SK-MEL-5 (cell line): ENCODE data around the gene CT45A9. TPM values are rescaled to one million over a fixed set of nuclear protein-coding genes. Genes with fewer than 3 reads are reported as not detected.
"Not testable (repeated sequence)": the region's sequence is repeated elsewhere in the genome, so short reads cannot be mapped to it uniquely, and the experiment has no call there.

Experiments
- DNase-seq: peaks from one replicate; pipeline ENCODE4 v3.0.0-alpha.2; 2016; ENCODE audit warnings: low read depth, low spot score
- in situ Hi-C: cut with HindIII; loops from 2 replicates; pipeline ENCODE4 v1.10.0; 2016; ENCODE audit warnings: low sequenced_read_pairs, high pct_unique_total_duplicates, low pct_unique_long_range_greater_than_20kb
- polyA plus RNA-seq, 2 experiments: library from polyadenylated mRNA; depleted of rRNA; stranded (reverse); fragments of >200 nt; gene quantifications; 2 replicates each; pipeline ENCODE4 v1.2.3, GENCODE V29; 2015
- total RNA-seq: library from RNA; depleted of rRNA; stranded (reverse); fragments of >200 nt; shearing (Covaris generic); gene quantifications from 2 replicates; pipeline ENCODE4 v1.2.3, GENCODE V29; 2014; rRNA removed

The CT45A9 gene, protein sequence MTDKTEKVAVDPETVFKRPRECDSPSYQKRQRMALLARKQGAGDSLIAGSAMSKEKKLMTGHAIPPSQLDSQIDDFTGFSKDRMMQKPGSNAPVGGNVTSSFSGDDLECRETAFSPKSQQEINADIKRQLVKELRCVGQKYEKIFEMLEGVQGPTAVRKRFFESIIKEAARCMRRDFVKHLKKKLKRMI
- total RNA-seq = not detected in 2 replicates
- not detected in 2 replicates for polyA plus RNA-seq (2015; cell fraction: cytosol; rRNA removed)
- polyA plus RNA-seq (2015; cell fraction: nucleus; rRNA removed) = not detected in 2 replicates

DNA sequence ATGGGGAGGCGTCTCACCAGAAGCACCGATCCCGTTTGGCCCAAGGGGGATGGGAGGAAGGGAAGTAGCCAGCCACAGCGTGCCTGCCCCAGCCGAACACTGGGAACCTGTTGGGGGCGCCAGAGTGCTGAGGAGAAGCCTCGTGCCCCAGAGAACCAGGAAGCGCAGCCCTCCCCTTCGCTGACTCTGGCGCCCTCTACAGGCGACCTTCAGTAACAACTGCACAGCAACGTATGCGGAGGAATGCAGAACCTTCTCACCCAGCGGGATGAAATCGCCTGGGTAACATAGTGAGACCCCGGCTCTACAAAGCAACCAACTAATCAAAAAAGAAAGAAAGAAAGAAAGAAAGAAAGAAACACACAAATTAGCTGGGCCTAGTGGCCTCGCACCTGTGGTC lies at the start of gene CT45A9:
Gene CT45A9, minus strand, starts transcription at position 101 of the 400 bp plus-strand sequence. CDS start 3,751 bp downstream, outside the sequence.
- DNase-seq, in situ Hi-C loops: not testable (repeated sequence)

DNA sequence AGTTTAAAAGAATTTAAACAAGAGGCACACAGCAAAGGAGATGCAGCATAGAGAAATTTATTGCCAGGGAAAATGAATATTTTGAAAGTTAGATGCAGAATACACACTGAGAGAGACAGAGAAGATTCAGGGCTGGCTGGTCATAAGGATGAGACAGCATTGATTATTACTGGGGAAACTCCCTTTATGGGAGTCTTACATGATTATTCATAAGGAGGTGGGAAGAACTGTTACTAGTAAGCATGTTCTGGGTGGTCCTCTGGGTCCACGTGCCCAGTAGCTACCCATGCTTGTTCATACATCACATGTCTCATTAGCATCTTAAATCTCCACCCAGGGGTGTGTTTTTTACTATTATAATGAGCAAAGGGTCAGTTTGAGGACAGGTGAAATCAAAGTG lies 48.9 kb upstream of the CT45A9 start:
- DNase-seq, in situ Hi-C loops: not testable (repeated sequence)

DNA sequence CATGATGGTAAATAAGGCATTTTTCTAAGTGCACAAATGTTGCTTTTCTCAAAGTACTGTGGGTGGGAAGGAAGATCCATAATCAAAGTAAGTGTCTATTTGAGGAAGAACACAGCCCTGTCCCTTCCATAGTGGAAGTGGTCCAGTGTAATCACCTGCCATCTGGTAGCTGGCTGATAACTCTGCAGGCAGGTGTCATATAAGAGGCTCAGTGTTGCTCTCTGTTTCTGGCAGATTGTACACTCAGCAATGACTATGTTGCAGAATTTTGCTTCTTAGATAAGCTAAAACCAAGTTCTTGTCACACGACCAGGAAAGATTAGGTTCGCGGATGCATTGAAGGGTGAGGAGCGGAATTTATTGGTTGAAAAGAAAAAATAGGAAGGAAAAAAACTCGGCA lies 42.8 kb upstream of the CT45A9 start:
- DNase-seq = no peak
- in situ Hi-C loops = no loop called here

DNA sequence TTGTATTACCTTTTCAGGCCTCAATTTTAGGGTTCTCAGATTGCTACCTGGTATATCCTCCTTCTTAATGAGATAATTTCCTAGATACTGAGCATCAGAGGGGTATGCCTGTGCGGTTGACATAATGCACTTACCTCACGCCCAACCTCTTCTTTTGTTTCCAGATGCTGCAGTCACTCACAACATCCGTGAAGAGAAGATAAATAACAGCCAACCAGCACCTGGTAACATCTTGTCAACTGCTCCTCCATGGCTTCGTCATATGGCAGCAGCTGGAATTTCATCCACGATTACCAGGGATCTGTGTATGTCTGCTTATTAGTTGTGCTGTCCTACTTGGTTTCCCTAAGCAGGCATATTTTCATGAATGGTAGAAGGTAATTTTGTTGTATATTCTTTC lies 38.6 kb upstream of the CT45A9 start:
- in situ Hi-C loops = no loop called here
- DNase-seq = no peak

DNA sequence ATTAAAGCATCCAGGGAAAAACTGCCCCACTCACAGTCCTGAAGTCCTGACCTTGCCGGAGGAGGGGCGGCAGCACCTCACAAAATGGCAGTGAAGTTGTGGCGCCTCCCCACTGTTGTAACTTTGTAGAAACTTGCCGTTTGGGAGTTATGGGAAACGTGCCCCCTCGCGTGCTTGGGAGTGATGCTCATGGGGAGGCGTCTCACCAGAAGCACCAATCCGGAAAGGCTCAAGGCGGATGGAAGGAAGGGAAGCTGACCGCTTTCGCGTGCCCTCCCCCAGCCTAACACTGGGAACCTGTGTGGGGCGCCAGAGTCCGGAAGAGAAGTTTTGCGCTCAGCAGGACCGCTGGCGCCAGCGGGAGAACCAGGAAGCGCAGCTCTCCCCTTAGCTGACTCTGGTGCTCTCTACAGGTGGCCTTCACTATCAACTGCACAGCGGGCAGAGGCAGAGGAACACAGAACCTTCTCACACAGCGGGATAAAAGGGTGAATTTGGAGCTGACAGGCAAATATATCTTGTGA lies 21.7 kb upstream of the CT45A9 start, which contains the start of the genes CT45A10 and SAGE1:
Gene CT45A10, minus strand, starts transcription at position 151 of the 524 bp plus-strand sequence. CDS start 8,100 bp downstream, outside the sequence.
Gene SAGE1, plus strand, starts transcription at position 423 of the 524 bp plus-strand sequence. CDS start 2,527 bp downstream, outside the sequence.
- peak; percentile 87 for DNase-seq
- in situ Hi-C loops = no loop called here

DNA sequence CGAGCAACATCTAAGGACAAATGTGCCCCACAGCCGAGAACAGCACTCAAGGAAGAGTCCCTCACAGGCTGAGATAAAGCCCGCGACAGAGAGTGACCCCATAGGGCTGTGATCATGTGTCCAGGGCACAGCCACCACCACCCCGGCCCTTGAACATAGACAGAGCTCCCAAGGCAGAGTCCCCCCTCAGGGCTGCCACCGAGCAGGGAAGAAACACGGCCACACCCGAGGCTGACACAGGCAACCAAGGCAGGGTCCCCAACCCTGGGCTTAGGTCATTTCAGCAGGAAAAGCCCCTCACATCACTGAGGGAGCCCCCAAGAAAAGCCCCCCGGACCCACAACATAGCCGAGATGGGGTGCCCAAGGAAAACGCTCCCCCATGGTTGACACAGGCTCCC lies 21.2 kb upstream of the CT45A9 start:
- no peak for DNase-seq
- in situ Hi-C loops = no loop called here

DNA sequence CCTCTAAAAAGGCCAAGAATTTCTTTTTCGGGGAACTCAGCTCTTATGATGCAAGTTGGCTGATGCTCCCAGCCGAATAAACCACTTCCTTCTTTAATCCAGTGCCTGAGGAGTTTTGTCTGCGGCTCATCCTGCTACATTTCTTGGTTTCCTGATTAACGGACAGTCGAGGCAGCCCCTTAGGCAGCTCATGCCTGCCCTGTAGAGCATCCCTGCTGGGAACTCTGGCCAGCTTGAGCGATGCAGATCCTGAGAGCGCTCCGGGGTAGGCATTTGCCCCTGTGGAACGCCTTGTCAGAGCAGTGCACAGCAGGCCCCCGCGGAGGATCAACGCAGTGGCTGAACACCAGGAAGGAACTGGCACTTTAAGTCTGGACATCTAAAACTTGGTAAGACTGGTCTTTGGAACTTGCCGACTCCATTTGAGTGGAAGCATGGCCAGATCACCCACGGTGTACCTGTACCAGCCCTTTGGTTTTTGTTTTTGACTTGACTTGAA lies 18.5 kb upstream of the CT45A9 start:
- in situ Hi-C loops = no loop called here
- peak; percentile 19 for DNase-seq

DNA sequence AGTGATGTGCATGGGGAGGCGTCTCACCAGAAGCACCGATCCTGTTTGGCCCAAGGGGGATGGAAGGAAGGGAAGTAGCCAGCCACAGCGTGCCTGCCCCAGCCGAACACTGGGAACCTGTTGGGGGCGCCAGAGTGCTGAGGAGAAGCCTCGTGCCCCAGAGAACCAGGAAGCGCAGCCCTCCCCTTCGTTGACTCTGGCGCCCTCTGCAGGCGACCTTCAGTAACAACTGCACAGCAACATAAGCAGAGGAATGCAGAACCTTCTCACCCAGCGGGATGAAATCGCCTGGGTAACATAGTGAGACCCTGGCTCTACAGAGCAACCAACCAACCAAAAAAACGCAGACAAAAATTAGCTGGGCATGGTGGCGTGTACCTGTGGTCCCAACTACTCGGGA lies 17.4 kb upstream of the CT45A9 start:
- DNase-seq = peak; percentile 54
- in situ Hi-C loops = not testable (repeated sequence)

DNA sequence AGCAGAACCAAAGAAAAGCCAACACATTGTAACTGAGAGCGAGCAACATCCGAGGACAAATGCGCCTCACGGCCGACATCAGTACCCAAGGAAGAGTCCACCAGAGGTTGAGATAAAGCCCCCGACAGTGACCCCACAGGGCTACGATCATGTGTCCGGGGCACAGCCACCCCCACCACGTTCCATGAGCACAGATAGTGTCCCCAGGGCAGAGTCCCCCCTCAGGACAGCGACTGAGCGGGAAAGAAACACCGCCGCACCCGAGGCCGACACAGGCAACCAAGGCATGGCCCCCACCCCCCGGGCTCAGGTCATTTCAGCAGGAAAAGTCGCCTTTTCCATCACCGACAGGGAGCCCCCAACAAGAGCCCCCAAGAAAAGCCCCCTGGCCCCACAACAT lies 16.6 kb upstream of the CT45A9 start:
- in situ Hi-C loops, DNase-seq: not testable (repeated sequence)

DNA sequence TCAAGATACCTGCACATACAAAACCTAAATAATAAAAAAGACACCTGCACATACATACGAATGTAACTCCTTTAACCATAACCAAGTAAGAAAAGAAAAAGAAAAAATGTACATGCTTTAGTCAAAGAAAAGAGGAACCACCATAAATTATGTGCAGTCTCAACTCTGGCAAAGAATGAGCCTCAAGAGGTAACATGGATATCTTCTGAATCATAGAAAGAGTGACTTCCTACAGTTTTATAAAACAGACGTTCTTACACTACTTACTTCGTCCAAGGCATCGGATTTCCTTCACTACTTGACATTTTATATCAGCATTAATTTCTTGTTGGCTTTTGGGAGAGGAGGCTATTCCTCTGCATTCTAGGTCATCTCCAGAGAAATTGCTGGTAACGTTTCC lies 11.1 kb upstream of the CT45A9 start:
- in situ Hi-C loops, DNase-seq: not testable (repeated sequence)

DNA sequence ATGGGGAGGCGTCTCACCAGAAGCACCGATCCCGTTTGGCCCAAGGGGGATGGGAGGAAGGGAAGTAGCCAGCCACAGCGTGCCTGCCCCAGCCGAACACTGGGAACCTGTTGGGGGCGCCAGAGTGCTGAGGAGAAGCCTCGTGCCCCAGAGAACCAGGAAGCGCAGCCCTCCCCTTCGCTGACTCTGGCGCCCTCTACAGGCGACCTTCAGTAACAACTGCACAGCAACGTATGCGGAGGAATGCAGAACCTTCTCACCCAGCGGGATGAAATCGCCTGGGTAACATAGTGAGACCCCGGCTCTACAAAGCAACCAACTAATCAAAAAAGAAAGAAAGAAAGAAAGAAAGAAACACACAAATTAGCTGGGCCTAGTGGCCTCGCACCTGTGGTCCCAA lies 17.2 kb downstream of the CT45A9 start, which contains the start of gene CT45A8:
Gene CT45A8, minus strand, starts transcription at position 101 of the 400 bp plus-strand sequence. CDS start 3,755 bp downstream, outside the sequence.
- in situ Hi-C loops, DNase-seq: not testable (repeated sequence)

DNA sequence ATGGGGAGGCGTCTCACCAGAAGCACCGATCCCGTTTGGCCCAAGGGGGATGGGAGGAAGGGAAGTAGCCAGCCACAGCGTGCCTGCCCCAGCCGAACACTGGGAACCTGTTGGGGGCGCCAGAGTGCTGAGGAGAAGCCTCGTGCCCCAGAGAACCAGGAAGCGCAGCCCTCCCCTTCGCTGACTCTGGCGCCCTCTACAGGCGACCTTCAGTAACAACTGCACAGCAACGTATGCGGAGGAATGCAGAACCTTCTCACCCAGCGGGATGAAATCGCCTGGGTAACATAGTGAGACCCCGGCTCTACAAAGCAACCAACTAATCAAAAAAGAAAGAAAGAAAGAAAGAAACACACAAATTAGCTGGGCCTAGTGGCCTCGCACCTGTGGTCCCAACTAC lies 34.4 kb downstream of the CT45A9 start, which contains the start of gene CT45A7:
Gene CT45A7, minus strand, starts transcription at position 101 of the 400 bp plus-strand sequence. CDS start 3,747 bp downstream, outside the sequence.
- in situ Hi-C loops, DNase-seq: not testable (repeated sequence)

DNA sequence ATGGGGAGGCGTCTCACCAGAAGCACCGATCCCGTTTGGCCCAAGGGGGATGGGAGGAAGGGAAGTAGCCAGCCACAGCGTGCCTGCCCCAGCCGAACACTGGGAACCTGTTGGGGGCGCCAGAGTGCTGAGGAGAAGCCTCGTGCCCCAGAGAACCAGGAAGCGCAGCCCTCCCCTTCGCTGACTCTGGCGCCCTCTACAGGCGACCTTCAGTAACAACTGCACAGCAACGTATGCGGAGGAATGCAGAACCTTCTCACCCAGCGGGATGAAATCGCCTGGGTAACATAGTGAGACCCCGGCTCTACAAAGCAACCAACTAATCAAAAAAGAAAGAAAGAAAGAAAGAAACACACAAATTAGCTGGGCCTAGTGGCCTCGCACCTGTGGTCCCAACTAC lies 51.7 kb downstream of the CT45A9 start, which contains the start of gene CT45A2:
Gene CT45A2, minus strand, starts transcription at position 101 of the 400 bp plus-strand sequence. CDS start 3,747 bp downstream, outside the sequence.
- DNase-seq, in situ Hi-C loops: not testable (repeated sequence)

Other genes with a start within 250 kb of the CT45A9 start
- 2.4 and 2.8 TPM in 2 replicates for gene CT45A1, start 158.2 kb downstream of the CT45A9 start, total RNA-seq
- 54.6 and 61.6 TPM in 2 replicates for gene CT45A3, start 103.6 kb downstream of the CT45A9 start, total RNA-seq
- 35.2 and 41.3 TPM in 2 replicates for gene CT45A5, start 86.3 kb downstream of the CT45A9 start, total RNA-seq
- gene CT45A6, start 69.0 kb downstream of the CT45A9 start, total RNA-seq = not detected in 2 replicates
- gene CT45A2, start 51.8 kb downstream of the CT45A9 start, total RNA-seq = not detected in 2 replicates
- not detected in 2 replicates for gene CT45A7, start 34.5 kb downstream of the CT45A9 start, total RNA-seq
- gene CT45A8, start 17.3 kb downstream of the CT45A9 start, total RNA-seq = not detected in 2 replicates
- 141 and 152 TPM in 2 replicates for gene CT45A10, start 21.6 kb upstream of the CT45A9 start, total RNA-seq
- gene SAGE1, start 21.9 kb upstream of the CT45A9 start, total RNA-seq = 20.4 and 22.8 TPM in 2 replicates
- gene MMGT1, start 102.2 kb upstream of the CT45A9 start, total RNA-seq = 28.2 and 28.3 TPM in 2 replicates
- 17.7 and 18.7 TPM in 2 replicates for gene SLC9A6, start 113.6 kb upstream of the CT45A9 start, total RNA-seq